ENCODE measurements around the gene ZNF587. TPM values are rescaled to one million over a fixed set of nuclear protein-coding genes. Genes with fewer than 3 reads are reported as not detected.

ZNF587 gene
- total and polyA plus RNA-seq, 10 of the 15 experiments (the other 5 are each of a cell fraction or from before 2014, with no cell fraction given), result 1.9 to 27.8 (median 13.5) TPM

Other genes with a start within 250 kb of the ZNF587 start
Only the 7 nearest of the 20 such genes appear.
- 20.6 and 24.2 TPM in 2 replicates for gene ZNF586, start 80.2 kb upstream of the ZNF587 start, total RNA-seq (2014; rRNA removed)
- 22.6 and 24.2 TPM in 2 replicates for gene ZNF586, start 80.2 kb upstream of the ZNF587 start, total RNA-seq (2014; rRNA removed; fragmentation: Illumina TruSeq; extraction: Trizol)
- 16.5 and 19.7 TPM in 2 replicates for gene ZNF586, start 80.2 kb upstream of the ZNF587 start, total RNA-seq (2021)
- 18.4 and 25.4 TPM in 2 replicates for gene ZNF586, start 80.2 kb upstream of the ZNF587 start, polyA plus RNA-seq (2011; rRNA removed)
- gene ZNF586, start 80.2 kb upstream of the ZNF587 start, polyA plus RNA-seq (2014; fragmentation: Illumina TruSeq; extraction: Trizol), result 16.3 and 18.7 TPM in 2 replicates
- gene ZNF586, start 80.2 kb upstream of the ZNF587 start, polyA plus RNA-seq (2014; fragmentation: Nextera tagmentation; extraction: Ambion mirVana), result 1 to 10 TPM; 3.9 to 5.7 TPM
- gene ZNF586, start 80.2 kb upstream of the ZNF587 start, polyA plus RNA-seq (2014; rRNA removed), result 13.2 and 13.8 TPM in 2 replicates
- gene ZNF586, start 80.2 kb upstream of the ZNF587 start, polyA plus RNA-seq (2016; fragmentation: Nextera tagmentation; extraction: Ambion mirVana), result 10 to 100 TPM; 13.6 to 13.8 TPM
- 9.9 and 12.4 TPM in 2 replicates for gene ZNF552, start 34.9 kb upstream of the ZNF587 start, total RNA-seq (2014; rRNA removed)
- gene ZNF552, start 34.9 kb upstream of the ZNF587 start, total RNA-seq (2014; rRNA removed; fragmentation: Illumina TruSeq; extraction: Trizol), result 13.3 and 14.8 TPM in 2 replicates
- gene ZNF552, start 34.9 kb upstream of the ZNF587 start, total RNA-seq (2021), result 6.3 and 7.7 TPM in 2 replicates
- gene ZNF552, start 34.9 kb upstream of the ZNF587 start, polyA plus RNA-seq (2011; rRNA removed), result 8.8 and 9.9 TPM in 2 replicates
- gene ZNF552, start 34.9 kb upstream of the ZNF587 start, polyA plus RNA-seq (2014; fragmentation: Illumina TruSeq; extraction: Trizol), result 10.8 and 10.9 TPM in 2 replicates
- 1 to 10 TPM; 3.6 to 5.4 TPM for gene ZNF552, start 34.9 kb upstream of the ZNF587 start, polyA plus RNA-seq (2014; fragmentation: Nextera tagmentation; extraction: Ambion mirVana)
- 7.1 and 7.5 TPM in 2 replicates for gene ZNF552, start 34.9 kb upstream of the ZNF587 start, polyA plus RNA-seq (2014; rRNA removed)
- gene ZNF552, start 34.9 kb upstream of the ZNF587 start, polyA plus RNA-seq (2016; fragmentation: Nextera tagmentation; extraction: Ambion mirVana), result 1 to 10 TPM; 6.0 to 8.2 TPM
- 25.6 and 26.0 TPM in 2 replicates for gene ZNF587B, start 19.6 kb upstream of the ZNF587 start, total RNA-seq (2014; rRNA removed)
- 33.3 and 33.9 TPM in 2 replicates for gene ZNF587B, start 19.6 kb upstream of the ZNF587 start, total RNA-seq (2014; rRNA removed; fragmentation: Illumina TruSeq; extraction: Trizol)
- 22.5 and 24.7 TPM in 2 replicates for gene ZNF587B, start 19.6 kb upstream of the ZNF587 start, total RNA-seq (2021)
- gene ZNF587B, start 19.6 kb upstream of the ZNF587 start, polyA plus RNA-seq (2011; rRNA removed), result 15.9 and 19.5 TPM in 2 replicates
- gene ZNF587B, start 19.6 kb upstream of the ZNF587 start, polyA plus RNA-seq (2014; fragmentation: Illumina TruSeq; extraction: Trizol), result 13.1 and 13.3 TPM in 2 replicates
- gene ZNF587B, start 19.6 kb upstream of the ZNF587 start, polyA plus RNA-seq (2014; fragmentation: Nextera tagmentation; extraction: Ambion mirVana), result 1 to 10 TPM; 4.1 to 5.5 TPM
- 10.7 and 12.7 TPM in 2 replicates for gene ZNF587B, start 19.6 kb upstream of the ZNF587 start, polyA plus RNA-seq (2014; rRNA removed)
- 10 to 100 TPM; 14.5 to 17.7 TPM for gene ZNF587B, start 19.6 kb upstream of the ZNF587 start, polyA plus RNA-seq (2016; fragmentation: Nextera tagmentation; extraction: Ambion mirVana)
- 20.7 and 25.4 TPM in 2 replicates for gene ZNF814, start 39.2 kb downstream of the ZNF587 start, total RNA-seq (2014; rRNA removed)
- gene ZNF814, start 39.2 kb downstream of the ZNF587 start, total RNA-seq (2014; rRNA removed; fragmentation: Illumina TruSeq; extraction: Trizol), result 22.1 and 23.3 TPM in 2 replicates
- gene ZNF814, start 39.2 kb downstream of the ZNF587 start, total RNA-seq (2021), result 16.5 and 20.6 TPM in 2 replicates
- gene ZNF814, start 39.2 kb downstream of the ZNF587 start, polyA plus RNA-seq (2011; rRNA removed), result 29.2 and 31.0 TPM in 2 replicates
- gene ZNF814, start 39.2 kb downstream of the ZNF587 start, polyA plus RNA-seq (2014; fragmentation: Illumina TruSeq; extraction: Trizol), result 10.9 and 14.4 TPM in 2 replicates
- gene ZNF814, start 39.2 kb downstream of the ZNF587 start, polyA plus RNA-seq (2014; fragmentation: Nextera tagmentation; extraction: Ambion mirVana), result 10 to 100 TPM; 22.4 to 23.5 TPM
- gene ZNF814, start 39.2 kb downstream of the ZNF587 start, polyA plus RNA-seq (2014; rRNA removed), result 12.4 and 16.2 TPM in 2 replicates
- gene ZNF814, start 39.2 kb downstream of the ZNF587 start, polyA plus RNA-seq (2016; fragmentation: Nextera tagmentation; extraction: Ambion mirVana), result 10 to 100 TPM; 21.4 to 21.8 TPM
- 11.2 and 12.7 TPM in 2 replicates for gene ZNF417, start 66.7 kb downstream of the ZNF587 start, total RNA-seq (2014; rRNA removed)
- 12.0 and 12.3 TPM in 2 replicates for gene ZNF417, start 66.7 kb downstream of the ZNF587 start, total RNA-seq (2014; rRNA removed; fragmentation: Illumina TruSeq; extraction: Trizol)
- gene ZNF417, start 66.7 kb downstream of the ZNF587 start, total RNA-seq (2021), result 11.5 and 11.9 TPM in 2 replicates
- 13.6 and 17.0 TPM in 2 replicates for gene ZNF417, start 66.7 kb downstream of the ZNF587 start, polyA plus RNA-seq (2011; rRNA removed)
- gene ZNF417, start 66.7 kb downstream of the ZNF587 start, polyA plus RNA-seq (2014; fragmentation: Illumina TruSeq; extraction: Trizol), result 6.2 and 7.3 TPM in 2 replicates
- gene ZNF417, start 66.7 kb downstream of the ZNF587 start, polyA plus RNA-seq (2014; fragmentation: Nextera tagmentation; extraction: Ambion mirVana), result 1 to 10 TPM; 1.3 to 1.6 TPM
- 5.5 and 7.3 TPM in 2 replicates for gene ZNF417, start 66.7 kb downstream of the ZNF587 start, polyA plus RNA-seq (2014; rRNA removed)
- gene ZNF417, start 66.7 kb downstream of the ZNF587 start, polyA plus RNA-seq (2016; fragmentation: Nextera tagmentation; extraction: Ambion mirVana), result 1 to 10 TPM; 4.8 to 5.6 TPM
- 0.45 and 0.54 TPM in 2 replicates for gene ZNF418, start 85.5 kb downstream of the ZNF587 start, total RNA-seq (2014; rRNA removed)
- gene ZNF418, start 85.5 kb downstream of the ZNF587 start, total RNA-seq (2014; rRNA removed; fragmentation: Illumina TruSeq; extraction: Trizol), result 1.2 and 1.3 TPM in 2 replicates
- 0.69 TPM in 2 replicates for gene ZNF418, start 85.5 kb downstream of the ZNF587 start, total RNA-seq (2021)
- 1.2 and 2.5 TPM in 2 replicates for gene ZNF418, start 85.5 kb downstream of the ZNF587 start, polyA plus RNA-seq (2011; rRNA removed)
- gene ZNF418, start 85.5 kb downstream of the ZNF587 start, polyA plus RNA-seq (2014; fragmentation: Illumina TruSeq; extraction: Trizol), result 0.59 and 2.0 TPM in 2 replicates
- gene ZNF418, start 85.5 kb downstream of the ZNF587 start, polyA plus RNA-seq (2014; fragmentation: Nextera tagmentation; extraction: Ambion mirVana), result under 1 TPM in 1 of 2 experiments, not detected in 1; 0.20 TPM
- 0.53 and 1.3 TPM in 2 replicates for gene ZNF418, start 85.5 kb downstream of the ZNF587 start, polyA plus RNA-seq (2014; rRNA removed)
- gene ZNF418, start 85.5 kb downstream of the ZNF587 start, polyA plus RNA-seq (2016; fragmentation: Nextera tagmentation; extraction: Ambion mirVana), result 1 to 10 TPM in 1 of 2 experiments, under 1 TPM in 1; 0.44 to 1.1 TPM
- 3.3 and 3.8 TPM in 2 replicates for gene ZNF256, start 97.8 kb downstream of the ZNF587 start, total RNA-seq (2014; rRNA removed)
- gene ZNF256, start 97.8 kb downstream of the ZNF587 start, total RNA-seq (2014; rRNA removed; fragmentation: Illumina TruSeq; extraction: Trizol), result 7.5 and 7.6 TPM in 2 replicates
- 4.6 and 4.8 TPM in 2 replicates for gene ZNF256, start 97.8 kb downstream of the ZNF587 start, total RNA-seq (2021)
- gene ZNF256, start 97.8 kb downstream of the ZNF587 start, polyA plus RNA-seq (2011; rRNA removed), result 7.1 and 10.7 TPM in 2 replicates
- 5.0 and 5.1 TPM in 2 replicates for gene ZNF256, start 97.8 kb downstream of the ZNF587 start, polyA plus RNA-seq (2014; fragmentation: Illumina TruSeq; extraction: Trizol)
- 1 to 10 TPM; 1.0 to 2.9 TPM for gene ZNF256, start 97.8 kb downstream of the ZNF587 start, polyA plus RNA-seq (2014; fragmentation: Nextera tagmentation; extraction: Ambion mirVana)
- gene ZNF256, start 97.8 kb downstream of the ZNF587 start, polyA plus RNA-seq (2014; rRNA removed), result 4.1 and 4.8 TPM in 2 replicates
- gene ZNF256, start 97.8 kb downstream of the ZNF587 start, polyA plus RNA-seq (2016; fragmentation: Nextera tagmentation; extraction: Ambion mirVana), result 1 to 10 TPM; 3.3 to 3.8 TPM

Measured in GM12878 (cell line).